K562 treated with DMSO at 1 percent for 4 hours (cell line): ENCODE results near the gene GK2. TPM values are rescaled to one million over a fixed set of nuclear protein-coding genes. Genes with fewer than 3 reads are reported as not detected.

Experiments
- total RNA-seq: library from RNA; unstranded; fragments of 300-600 nt; gene quantifications from 2 replicates; pipeline ENCODE4 v1.2.3, GENCODE V29; 2022; ENCODE audit not compliant: insufficient read depth

GK2 gene
- not detected in 2 replicates for total RNA-seq

GRCh38 chr4:79408063-79408462 is at the start of gene GK2:
GK2 (minus strand) TSS chr4:79408228; CDS start chr4:79408200, 28 bp downstream.

Other genes with a start within 250 kb of the GK2 start
- gene NAA11, start 82.2 kb downstream of the GK2 start, total RNA-seq = 32.3 and 33.1 TPM in 2 replicates